HG03575 (cell line): Measurements from ENCODE around the gene C1orf21.

Source experiments
- ATAC-seq: cut with Tn5 transposase; IDR thresholded peaks from one replicate; pipeline ENCODE4 v1.9.1; 2021; ENCODE audit not compliant: unreplicated experiment, insufficient number of reproducible peaks, low FRiP score; ENCODE audit errors: extremely low read depth

Gene C1orf21

GRCh38 chr1:184532199-184532598, 145.4 kb downstream of the C1orf21 start:
- ATAC-seq: no peak

- ATAC-seq: no peak
Observed at GRCh38 chr1:184533049-184533448, 146.2 kb downstream of the C1orf21 start.

GRCh38 chr1:184533915-184534314, 147.1 kb downstream of the C1orf21 start:
- no peak for ATAC-seq

GRCh38 chr1:184534690-184535089, 147.9 kb downstream of the C1orf21 start:
- ATAC-seq: no peak

- no peak for ATAC-seq
Observed at GRCh38 chr1:184535191-184535970, 148.6 kb downstream of the C1orf21 start.

GRCh38 chr1:184536246-184536985, 149.6 kb downstream of the C1orf21 start:
- ATAC-seq: no peak

- ATAC-seq: no peak
Observed at GRCh38 chr1:184539580-184539979, 152.8 kb downstream of the C1orf21 start.

GRCh38 chr1:184541537-184542152, 154.8 kb downstream of the C1orf21 start:
- ATAC-seq: no peak

- no peak for ATAC-seq
Observed at GRCh38 chr1:184542291-184542690, 155.5 kb downstream of the C1orf21 start.

GRCh38 chr1:184545601-184546000, 158.8 kb downstream of the C1orf21 start:
- ATAC-seq: no peak

- ATAC-seq: no peak
Observed at GRCh38 chr1:184552446-184552845, 165.6 kb downstream of the C1orf21 start.

GRCh38 chr1:184553845-184554244, 167.0 kb downstream of the C1orf21 start:
- no peak for ATAC-seq

GRCh38 chr1:184555665-184556641, 169.1 kb downstream of the C1orf21 start:
- no peak for ATAC-seq

- ATAC-seq: no peak
Observed at GRCh38 chr1:184556665-184557064, 169.8 kb downstream of the C1orf21 start.

- ATAC-seq: no peak
Observed at GRCh38 chr1:184557423-184558347, 170.9 kb downstream of the C1orf21 start.

GRCh38 chr1:184558691-184559090, 171.9 kb downstream of the C1orf21 start:
- ATAC-seq: no peak

GRCh38 chr1:184559117-184559713, 172.4 kb downstream of the C1orf21 start:
- no peak for ATAC-seq
